ENCODE data around the gene PLIN5. TPM values are rescaled to one million over a fixed set of nuclear protein-coding genes. Genes with fewer than 3 reads are reported as not detected.
A peak's percentile ranks its signal among the peaks of the same experiment; 100 is the strongest.
"Not testable (repeated sequence)": the region's sequence is repeated elsewhere in the genome, so short reads cannot be mapped to it uniquely, and the experiment has no call there.

PLIN5 gene
- total RNA-seq, 6 experiments from 2014 or later = not detected

DNA sequence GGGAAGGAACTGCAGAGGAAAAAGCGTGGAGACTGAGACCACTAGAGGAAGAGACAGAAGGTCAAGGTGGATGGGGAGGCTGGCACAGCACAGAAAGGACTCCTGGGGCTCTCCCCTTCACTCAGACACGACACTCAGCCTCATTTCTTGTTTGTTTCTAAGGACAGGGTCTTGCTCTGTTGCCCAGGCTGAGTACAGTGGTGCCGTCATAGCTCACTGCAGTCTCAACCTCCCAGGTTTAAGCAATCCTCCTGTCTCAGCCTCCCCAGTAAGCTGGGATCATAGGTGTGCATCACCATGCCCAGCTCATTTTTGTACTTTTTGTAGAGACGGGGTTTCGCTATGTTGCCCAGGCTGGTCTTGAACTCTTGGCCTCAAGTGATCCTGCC lies 35.9 kb upstream of the PLIN5 start:
- no peak overlapping the region for H3K4me3 Mint-ChIP-seq

DNA sequence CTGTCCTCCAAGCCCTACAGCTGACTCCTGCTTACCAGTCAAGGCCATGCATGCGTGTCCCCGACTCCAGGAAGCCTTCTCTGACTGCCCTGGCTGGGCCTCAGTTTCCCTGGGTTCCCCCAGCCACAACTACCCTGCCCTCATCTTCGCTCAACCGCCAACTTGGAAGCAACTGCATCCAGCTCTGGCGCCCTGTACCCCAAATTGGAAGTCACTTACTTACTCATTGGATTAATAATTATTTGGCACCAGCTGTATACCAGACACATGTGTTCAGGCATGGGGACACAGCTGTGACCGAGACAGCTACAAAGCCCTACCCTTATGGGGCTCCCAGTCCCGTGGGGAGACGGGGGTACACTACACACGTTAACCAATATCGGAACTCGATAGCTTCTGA lies 35.4 kb upstream of the PLIN5 start:
- Mint-ChIP-seq H3K27me3 (ENCODE audit: insufficient read depth) (no peaks in the 10 kb centered on the region; the same call in 1 of the 2 replicates), H3K36me3 (ENCODE audit: low read depth) (no peaks in the 10 kb centered on the region), H3K4me3 (no peak overlapping the region), H3K4me1 (ENCODE audit: low read depth) (peaks cover 7% of the 10 kb centered on the region), H3K9me3 (no peaks in the 10 kb centered on the region), H3K27ac (no peak overlapping the region)
- TF ChIP-seq, protein P1, sequence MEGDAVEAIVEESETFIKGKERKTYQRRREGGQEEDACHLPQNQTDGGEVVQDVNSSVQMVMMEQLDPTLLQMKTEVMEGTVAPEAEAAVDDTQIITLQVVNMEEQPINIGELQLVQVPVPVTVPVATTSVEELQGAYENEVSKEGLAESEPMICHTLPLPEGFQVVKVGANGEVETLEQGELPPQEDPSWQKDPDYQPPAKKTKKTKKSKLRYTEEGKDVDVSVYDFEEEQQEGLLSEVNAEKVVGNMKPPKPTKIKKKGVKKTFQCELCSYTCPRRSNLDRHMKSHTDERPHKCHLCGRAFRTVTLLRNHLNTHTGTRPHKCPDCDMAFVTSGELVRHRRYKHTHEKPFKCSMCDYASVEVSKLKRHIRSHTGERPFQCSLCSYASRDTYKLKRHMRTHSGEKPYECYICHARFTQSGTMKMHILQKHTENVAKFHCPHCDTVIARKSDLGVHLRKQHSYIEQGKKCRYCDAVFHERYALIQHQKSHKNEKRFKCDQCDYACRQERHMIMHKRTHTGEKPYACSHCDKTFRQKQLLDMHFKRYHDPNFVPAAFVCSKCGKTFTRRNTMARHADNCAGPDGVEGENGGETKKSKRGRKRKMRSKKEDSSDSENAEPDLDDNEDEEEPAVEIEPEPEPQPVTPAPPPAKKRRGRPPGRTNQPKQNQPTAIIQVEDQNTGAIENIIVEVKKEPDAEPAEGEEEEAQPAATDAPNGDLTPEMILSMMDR (IDR thresholded peaks at IDR 0.05) = no peak
- no peak for DNase-seq

More for the DNA sequence above, 35.9 kb upstream of the PLIN5 start:
- H3K36me3 Mint-ChIP-seq (ENCODE audit: low read depth) = no peaks in the 10 kb centered on the region
- H3K27me3 Mint-ChIP-seq (ENCODE audit: insufficient read depth) = no peaks in the 10 kb centered on the region; the same call in 1 of the 2 replicates
- TF ChIP-seq, protein P1 (IDR thresholded peaks at IDR 0.05) = no peak
- H3K9me3 Mint-ChIP-seq = no peaks in the 10 kb centered on the region
- DNase-seq = no peak
- H3K27ac Mint-ChIP-seq = no peak overlapping the region
- peaks cover 12% of the 10 kb centered on the region for H3K4me1 Mint-ChIP-seq (ENCODE audit: low read depth)

DNA sequence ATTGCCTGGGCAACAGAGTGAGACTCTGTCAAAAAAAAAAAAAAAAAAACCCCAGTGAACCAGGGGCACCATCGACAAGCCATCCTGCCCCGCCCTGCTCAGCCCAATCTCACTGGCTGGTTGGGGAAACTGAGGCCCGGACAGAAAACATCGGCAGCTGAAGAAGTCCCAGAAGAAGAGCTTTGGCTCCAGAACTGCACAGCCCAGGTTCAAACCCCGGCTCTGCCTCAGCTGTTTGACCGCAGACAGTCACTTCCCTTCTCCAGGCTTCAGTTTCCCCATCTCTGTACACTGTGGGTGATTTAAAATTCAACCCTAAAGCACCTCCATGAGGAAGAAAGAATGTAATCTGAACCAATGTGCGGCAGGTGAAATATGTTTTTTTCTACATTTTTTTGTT lies 33.9 kb upstream of the PLIN5 start:
- no peak for DNase-seq
- H3K36me3 Mint-ChIP-seq (ENCODE audit: low read depth) = no peaks in the 10 kb centered on the region
- TF ChIP-seq, protein P1 (IDR thresholded peaks at IDR 0.05) = no peak
- H3K9me3 Mint-ChIP-seq = no peaks in the 10 kb centered on the region
- H3K27me3 Mint-ChIP-seq (ENCODE audit: insufficient read depth) = no peaks in the 10 kb centered on the region; the same call in 1 of the 2 replicates
- no peak overlapping the region for H3K4me3 Mint-ChIP-seq
- H3K4me1 Mint-ChIP-seq (ENCODE audit: low read depth) = no peaks in the 10 kb centered on the region
- H3K27ac Mint-ChIP-seq = no peak overlapping the region

GRCh38 chr19:4567584-4568071 lies 32.6 kb upstream of the PLIN5 start:
- H3K4me3 Mint-ChIP-seq = no peak overlapping the region
- no peaks in the 10 kb centered on the region for H3K4me1 Mint-ChIP-seq (ENCODE audit: low read depth)
- H3K27ac Mint-ChIP-seq = no peak overlapping the region
- H3K9me3 Mint-ChIP-seq = no peaks in the 10 kb centered on the region
- H3K27me3 Mint-ChIP-seq (ENCODE audit: insufficient read depth) = no peaks in the 10 kb centered on the region; the same call in 1 of the 2 replicates
- no peaks in the 10 kb centered on the region for H3K36me3 Mint-ChIP-seq (ENCODE audit: low read depth)
- DNase-seq = peak; percentile 29
- TF ChIP-seq, protein P1 (IDR thresholded peaks at IDR 0.05) = peak; percentile 88

- DNase-seq = no peak
- Mint-ChIP-seq H3K36me3 (ENCODE audit: low read depth) (no peaks in the 10 kb centered on the region), H3K27me3 (ENCODE audit: insufficient read depth) (no peaks in the 10 kb centered on the region; the same call in 1 of the 2 replicates), H3K27ac (no peak overlapping the region), H3K4me3 (no peak overlapping the region), H3K4me1 (ENCODE audit: low read depth) (no peaks in the 10 kb centered on the region), H3K9me3 (no peaks in the 10 kb centered on the region)
- TF ChIP-seq, protein P1 (IDR thresholded peaks at IDR 0.05) = no peak
These were observed 31.5 kb upstream of the PLIN5 start for GRCh38 chr19:4566402-4567051.

DNA sequence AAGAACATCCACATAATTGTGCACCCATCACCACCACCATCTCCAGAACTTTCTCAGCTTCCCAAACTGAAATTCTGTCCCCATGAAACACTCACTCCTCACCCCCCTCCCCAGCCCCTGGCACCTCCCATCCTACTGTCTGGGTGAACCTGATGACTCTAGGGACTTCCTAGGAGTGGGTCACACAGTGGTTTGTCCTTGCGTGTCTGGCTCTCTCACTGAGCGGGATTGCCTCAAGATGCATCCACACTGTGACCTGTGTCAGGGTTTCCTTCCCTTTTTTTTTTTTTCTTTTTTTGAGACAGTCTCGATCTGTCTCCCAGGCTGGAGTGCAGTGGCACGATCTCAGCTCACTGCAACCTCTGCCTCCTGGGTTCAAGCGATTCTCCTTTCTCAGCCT lies 28.5 kb upstream of the PLIN5 start:
- not testable (repeated sequence) for H3K27ac Mint-ChIP-seq; H3K36me3 Mint-ChIP-seq (ENCODE audit: low read depth); H3K9me3 Mint-ChIP-seq; H3K27me3 Mint-ChIP-seq (ENCODE audit: insufficient read depth); H3K4me1 Mint-ChIP-seq (ENCODE audit: low read depth); H3K4me3 Mint-ChIP-seq; DNase-seq

- not testable (repeated sequence) for H3K4me1 Mint-ChIP-seq (ENCODE audit: low read depth); H3K27me3 Mint-ChIP-seq (ENCODE audit: insufficient read depth); H3K4me3 Mint-ChIP-seq; H3K27ac Mint-ChIP-seq; DNase-seq; H3K9me3 Mint-ChIP-seq; H3K36me3 Mint-ChIP-seq (ENCODE audit: low read depth)
These were observed 27.1 kb upstream of the PLIN5 start for GRCh38 chr19:4562085-4562484.
